Measurements from ENCODE around the gene MALT1.

- TF ChIP-seq CTCF (IDR thresholded peaks at IDR 0.05; ENCODE audit: low read length) = no peak
- no peak for TF ChIP-seq EZH2phosphoT487 (IDR thresholded peaks at IDR 0.05; ENCODE audit: low read length)
Observed at GRCh38 chr18:58777471-58777870, 106.2 kb downstream of the MALT1 start.
